ENCODE data around the gene EXTL2. TPM values are rescaled to one million over a fixed set of nuclear protein-coding genes. Genes with fewer than 3 reads are reported as not detected.

EXTL2 gene
- total and polyA plus RNA-seq, 2 experiments from 2014 or later: 45.3 to 45.4 TPM

GRCh38 chr1:100905181-100905580 lies 10.5 kb upstream of the EXTL2 start (continued):
- TF ChIP-seq ZNF462 (CRISPR knock-in tag; IDR thresholded peaks at IDR 0.05): no peak
- TF ChIP-seq EZH2 (IDR thresholded peaks at IDR 0.05; ENCODE audit: low read depth, unreplicated experiment): no peak

GRCh38 chr1:100904528-100904927 lies 9.9 kb upstream of the EXTL2 start:
- Histone ChIP-seq H4K20me1 (replicated peaks; ENCODE audit: insufficient read depth) (no peaks in the 10 kb centered on the region), H3F3A (replicated peaks; ENCODE audit: low read depth) (no peaks in the 10 kb centered on the region), H3K4me3 (no peak overlapping the region), H3K36me3 (ENCODE audit: insufficient read depth) (peaks cover 22% of the 10 kb centered on the region), H3K27ac (ENCODE audit: low read depth) (no peak overlapping the region), H3K4me2 (no peak overlapping the region), H3K9me2 (ENCODE audit: insufficient read depth) (no peaks in the 10 kb centered on the region), H3K79me2 (replicated peaks; ENCODE audit: insufficient read depth) (peaks cover 44% of the 10 kb centered on the region), H3K27me3 (ENCODE audit: insufficient read depth) (no peaks in the 10 kb centered on the region), H2AFZ (no peak overlapping the region), H3K4me1 (ENCODE audit: insufficient read depth) (no peaks in the 10 kb centered on the region)
- Mint-ChIP-seq H3K4me3 (no peak overlapping the region), H3K4me1 (no peaks in the 10 kb centered on the region), H3K27me3 (ENCODE audit: insufficient read depth, low read depth, poor library complexity) (no peaks in the 10 kb centered on the region), H3K27ac (no peak overlapping the region), H3K36me3 (ENCODE audit: low read depth) (peaks cover 48% of the 10 kb centered on the region), H3K9me3 (no peaks in the 10 kb centered on the region)
- ATAC-seq (no peak), DNase-seq (ENCODE audit: low spot score) (no peak)
- no peak for TF ChIP-seq JUNB (IDR thresholded peaks at IDR 0.05; ENCODE audit: unreplicated experiment)
- no peak for TF ChIP-seq EZH2phosphoT487 (IDR thresholded peaks at IDR 0.05; ENCODE audit: unreplicated experiment)
- TF ChIP-seq POLR2AphosphoS5 (IDR thresholded peaks at IDR 0.05; ENCODE audit: low read depth): no peak
- TF ChIP-seq CREB1 (CRISPR knock-in tag; IDR thresholded peaks at IDR 0.05; ENCODE audit: low read depth): no peak
- TF ChIP-seq ZNF331 (CRISPR knock-in tag; IDR thresholded peaks at IDR 0.05; ENCODE audit: low read depth): no peak
- TF ChIP-seq, protein P1, sequence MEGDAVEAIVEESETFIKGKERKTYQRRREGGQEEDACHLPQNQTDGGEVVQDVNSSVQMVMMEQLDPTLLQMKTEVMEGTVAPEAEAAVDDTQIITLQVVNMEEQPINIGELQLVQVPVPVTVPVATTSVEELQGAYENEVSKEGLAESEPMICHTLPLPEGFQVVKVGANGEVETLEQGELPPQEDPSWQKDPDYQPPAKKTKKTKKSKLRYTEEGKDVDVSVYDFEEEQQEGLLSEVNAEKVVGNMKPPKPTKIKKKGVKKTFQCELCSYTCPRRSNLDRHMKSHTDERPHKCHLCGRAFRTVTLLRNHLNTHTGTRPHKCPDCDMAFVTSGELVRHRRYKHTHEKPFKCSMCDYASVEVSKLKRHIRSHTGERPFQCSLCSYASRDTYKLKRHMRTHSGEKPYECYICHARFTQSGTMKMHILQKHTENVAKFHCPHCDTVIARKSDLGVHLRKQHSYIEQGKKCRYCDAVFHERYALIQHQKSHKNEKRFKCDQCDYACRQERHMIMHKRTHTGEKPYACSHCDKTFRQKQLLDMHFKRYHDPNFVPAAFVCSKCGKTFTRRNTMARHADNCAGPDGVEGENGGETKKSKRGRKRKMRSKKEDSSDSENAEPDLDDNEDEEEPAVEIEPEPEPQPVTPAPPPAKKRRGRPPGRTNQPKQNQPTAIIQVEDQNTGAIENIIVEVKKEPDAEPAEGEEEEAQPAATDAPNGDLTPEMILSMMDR (conservative IDR thresholded peaks at IDR 0.05; ENCODE audit: low read depth in 2 of 2): no peak
- no peak for TF ChIP-seq EZH2 (IDR thresholded peaks at IDR 0.05; ENCODE audit: low read depth, unreplicated experiment)
- no peak for TF ChIP-seq ETS1 (IDR thresholded peaks at IDR 0.05)
- no peak for TF ChIP-seq REST (IDR thresholded peaks at IDR 0.05; ENCODE audit: unreplicated experiment)
- no peak for TF ChIP-seq ZNF114 (CRISPR knock-in tag; IDR thresholded peaks at IDR 0.05)
- no peak for TF ChIP-seq STAT1 (IDR thresholded peaks at IDR 0.05; ENCODE audit: unreplicated experiment)
- no peak for TF ChIP-seq NANOG (IDR thresholded peaks at IDR 0.05; ENCODE audit: borderline replicate concordance)
